Measurements from ENCODE around the gene PRKCA.

- no peak for TF ChIP-seq OSR1 (CRISPR knock-in tag; IDR thresholded peaks at IDR 0.05)
- TF ChIP-seq GLIS3 (CRISPR knock-in tag; IDR thresholded peaks at IDR 0.05), result no peak
- TF ChIP-seq TOX (CRISPR knock-in tag; IDR thresholded peaks at IDR 0.05; ENCODE audit: borderline replicate concordance), result no peak
- TF ChIP-seq CSDC2 (CRISPR knock-in tag; IDR thresholded peaks at IDR 0.05), result no peak
- no peak for TF ChIP-seq POU6F1 (CRISPR knock-in tag; IDR thresholded peaks at IDR 0.05; ENCODE audit: borderline replicate concordance, low read depth)
- no peak for TF ChIP-seq ESRRG (CRISPR knock-in tag; IDR thresholded peaks at IDR 0.05)
- TF ChIP-seq ARNTL (CRISPR knock-in tag; IDR thresholded peaks at IDR 0.05; ENCODE audit: borderline replicate concordance, low read depth), result no peak
- no peak for TF ChIP-seq ZFP30 (CRISPR knock-in tag; IDR thresholded peaks at IDR 0.05)
- no peak for TF ChIP-seq ZFP3 (CRISPR knock-in tag; IDR thresholded peaks at IDR 0.05)
- TF ChIP-seq ZNF70 (CRISPR knock-in tag; IDR thresholded peaks at IDR 0.05), result no peak
Observed at GRCh38 chr17:66664336-66664735, 361.9 kb downstream of the PRKCA start.
